HG02571 (cell line): Measurements from ENCODE around the gene DFFA.
"Not testable (repeated sequence)": the region's sequence is repeated elsewhere in the genome, so short reads cannot be mapped to it uniquely, and the experiment has no call there.

Source experiments
- ATAC-seq: cut with Tn5 transposase; IDR thresholded peaks from one replicate; pipeline ENCODE4 v1.9.1; 2021; ENCODE audit warnings: mild to moderate bottlenecking, moderate library complexity; ENCODE audit not compliant: unreplicated experiment

DFFA gene

GRCh38 chr1:10506046-10506676, 33.8 kb upstream of the DFFA start:
- not testable (repeated sequence) for ATAC-seq

- ATAC-seq = no peak
Measured at GRCh38 chr1:10504249-10504648, 31.9 kb upstream of the DFFA start.

DNA sequence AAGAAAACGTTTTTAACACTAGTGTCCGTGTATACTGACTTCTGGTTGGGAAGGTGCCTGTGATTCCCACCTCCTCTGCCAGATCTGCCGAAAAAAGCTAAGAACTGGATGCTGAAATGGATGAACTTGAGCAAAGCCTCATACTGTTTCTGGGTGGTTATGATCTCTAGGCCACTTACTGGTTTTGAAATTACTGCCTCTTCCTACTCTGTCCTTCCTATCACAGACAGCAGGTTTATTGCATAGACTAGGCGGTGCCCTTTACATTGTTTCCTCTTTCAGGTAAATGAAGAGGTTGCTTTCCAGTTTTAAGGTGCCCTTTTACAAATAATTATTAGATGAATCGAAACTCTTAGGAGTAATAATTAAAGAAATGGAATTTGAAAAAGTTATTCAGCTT, 29.9 kb upstream of the DFFA start:
- ATAC-seq = no peak

DNA sequence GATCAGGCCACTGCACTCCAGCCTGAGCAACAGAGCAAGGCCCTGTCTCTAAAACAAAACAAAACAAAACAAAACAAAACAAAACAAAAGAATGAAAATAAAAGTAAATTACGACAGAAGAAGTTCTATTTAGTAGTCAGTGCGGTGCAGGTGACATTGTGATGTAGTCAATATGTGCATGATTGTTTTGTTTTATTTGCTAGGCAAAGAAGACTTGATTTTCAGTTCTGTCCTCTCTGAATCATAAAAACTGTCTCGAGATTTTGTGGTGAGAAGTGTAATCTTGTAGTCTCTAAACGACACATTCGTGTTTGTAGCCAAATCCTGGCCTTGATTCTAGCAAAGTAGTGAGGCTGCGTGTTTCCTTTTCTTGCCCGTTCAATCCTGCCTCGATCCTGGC, 25.9 kb upstream of the DFFA start:
- no peak for ATAC-seq

- ATAC-seq = no peak
Measured at GRCh38 chr1:10497109-10497508, 24.8 kb upstream of the DFFA start.

DNA sequence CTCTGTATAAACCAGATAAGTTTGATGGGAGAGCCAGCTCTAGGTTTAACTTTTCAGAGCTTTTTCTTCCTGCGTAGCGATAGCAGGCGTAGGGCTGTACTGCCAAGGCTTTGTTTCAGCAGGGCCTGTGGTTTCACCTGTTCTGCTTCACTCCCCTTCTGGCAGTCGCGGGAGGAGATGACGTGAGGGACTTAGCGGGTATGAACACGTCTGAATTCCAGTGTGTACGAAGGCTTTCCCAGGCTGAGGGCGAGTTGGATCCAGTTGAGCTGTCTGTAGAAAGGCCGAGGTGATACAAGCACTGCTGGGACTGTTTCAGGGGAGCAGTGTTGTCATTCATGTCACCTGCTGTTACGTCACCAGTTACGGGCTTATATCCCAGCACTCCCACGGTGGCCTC, 23.6 kb upstream of the DFFA start:
- no peak for ATAC-seq

DNA sequence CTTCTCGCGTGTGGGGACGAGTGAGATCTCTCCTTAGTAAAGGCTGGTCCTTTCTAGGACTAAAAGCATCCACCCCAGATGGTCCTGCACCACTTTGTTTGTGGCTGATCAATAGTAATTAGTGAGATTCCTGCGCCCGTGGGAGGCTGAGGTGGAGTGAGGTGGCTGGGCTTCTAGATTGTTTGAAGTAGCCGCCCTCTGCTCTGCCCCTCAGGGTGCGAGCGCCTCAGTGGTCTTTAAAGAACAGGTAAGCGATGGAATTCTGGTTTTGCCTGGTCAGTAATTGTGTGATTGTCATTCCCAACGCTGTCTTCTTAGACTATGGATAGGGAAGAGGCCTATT, 23.1 kb upstream of the DFFA start:
- ATAC-seq = no peak

GRCh38 chr1:10494754-10495474, 22.6 kb upstream of the DFFA start:
- no peak for ATAC-seq

DNA sequence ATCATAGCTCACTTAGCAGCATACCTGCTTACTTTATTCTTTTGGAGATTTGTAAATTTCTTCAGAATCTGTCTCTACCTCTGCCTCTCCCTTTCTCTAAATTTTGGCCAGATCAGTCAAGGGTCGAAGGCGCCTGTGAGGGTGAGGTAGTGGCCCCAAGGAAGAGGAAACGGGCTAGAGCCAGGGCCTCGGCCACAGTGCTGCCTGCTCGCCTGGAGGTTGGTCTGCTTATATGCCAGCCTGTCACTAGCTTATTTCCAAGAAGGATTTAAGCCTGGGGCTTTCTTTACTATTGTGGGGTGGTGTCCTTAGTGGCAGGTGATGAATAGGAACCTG, 22.1 kb upstream of the DFFA start:
- no peak for ATAC-seq

DNA sequence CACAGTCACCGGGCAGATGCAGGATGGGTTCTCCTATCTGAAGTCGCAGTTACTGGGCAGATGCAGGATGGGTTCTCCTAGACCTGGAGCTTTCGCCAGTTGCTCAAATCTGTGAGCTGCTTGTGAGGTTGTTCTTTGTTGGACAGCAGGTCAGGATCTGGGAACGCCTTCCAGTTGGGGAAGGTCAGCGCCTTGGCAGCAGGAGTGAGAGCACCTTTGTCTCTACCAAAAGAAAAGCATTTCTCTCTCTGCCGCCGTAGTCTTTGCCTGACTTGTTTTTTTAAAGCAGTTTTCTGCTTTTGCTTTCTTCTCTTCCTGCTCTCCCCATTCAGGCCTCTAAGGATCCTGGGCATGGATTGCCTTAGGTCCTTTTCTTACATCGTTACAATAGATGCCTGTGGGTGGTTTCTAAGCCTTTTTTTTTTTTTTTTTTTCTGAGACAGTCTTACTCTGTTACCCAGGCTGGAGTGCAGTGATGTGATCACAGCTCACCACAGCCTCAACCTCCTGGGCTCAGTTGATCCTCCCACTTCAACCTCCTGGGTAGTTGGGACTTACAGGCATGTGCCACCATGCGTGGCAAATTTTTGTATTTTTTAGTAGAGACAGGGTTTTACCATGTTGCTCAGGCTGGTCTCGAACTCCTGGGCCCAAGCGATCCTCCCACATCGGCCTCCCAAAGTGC, 18.1 kb upstream of the DFFA start:
- no peak for ATAC-seq

DNA sequence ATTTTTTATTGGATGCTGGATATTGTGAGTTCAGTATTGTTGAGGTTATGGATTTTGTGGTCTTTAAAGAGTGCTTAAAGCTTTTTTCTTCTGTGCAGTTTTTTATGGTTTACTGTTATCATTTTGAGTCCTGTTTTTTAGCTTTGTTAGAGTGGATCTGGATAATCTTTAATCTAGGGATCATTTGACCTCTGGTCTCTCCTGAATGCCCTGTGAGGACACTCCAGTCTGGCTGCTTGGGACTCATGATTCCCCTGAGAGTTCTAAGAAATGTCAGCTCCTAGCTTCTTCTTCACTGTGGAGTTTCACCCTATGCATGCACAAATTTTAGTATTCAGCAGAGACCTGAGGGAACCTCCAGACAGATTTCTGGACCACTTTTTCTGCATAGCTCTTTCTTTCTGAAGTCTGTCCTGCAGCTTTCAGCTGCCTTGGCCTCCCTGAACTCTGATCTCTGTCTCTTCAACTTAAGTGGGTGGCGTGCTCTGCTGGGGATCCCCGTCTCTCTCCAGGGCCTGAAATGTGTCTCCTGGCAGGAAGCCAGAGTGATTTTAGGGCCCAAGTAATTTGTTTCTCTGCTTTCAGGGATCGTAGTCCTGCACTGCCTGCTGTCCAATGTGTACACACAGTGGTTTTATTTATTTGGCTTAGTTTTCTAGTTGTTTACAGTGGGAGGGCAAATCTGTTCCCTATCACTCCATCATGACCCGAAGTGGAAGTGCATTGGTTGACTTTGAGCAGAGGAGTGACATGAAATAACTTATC, 17.1 kb upstream of the DFFA start:
- ATAC-seq = no peak

DNA sequence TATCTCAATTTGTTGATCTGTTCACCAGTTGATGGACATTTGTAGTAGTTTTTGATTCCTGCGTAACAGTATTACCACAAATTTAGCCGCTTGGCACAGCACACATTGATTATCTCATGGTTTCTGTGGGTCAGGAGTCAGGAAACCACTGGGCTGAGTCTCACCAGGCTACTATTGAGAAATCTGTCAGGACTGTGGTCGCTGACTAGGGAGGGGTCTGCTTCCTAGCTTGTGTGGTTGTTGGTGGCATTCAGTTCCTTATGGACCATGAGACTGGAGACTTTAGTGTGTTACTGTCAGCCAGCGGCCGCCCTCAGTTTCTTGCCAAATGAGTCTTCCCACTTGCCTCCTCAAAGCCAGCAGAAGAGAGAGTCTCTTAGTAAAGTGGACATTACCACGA, 12.2 kb upstream of the DFFA start:
- no peak for ATAC-seq

- no peak for ATAC-seq
Measured at GRCh38 chr1:10480614-10481013, 8.3 kb upstream of the DFFA start.

- ATAC-seq = no peak
Measured at GRCh38 chr1:10479296-10479695, 7.0 kb upstream of the DFFA start.

DNA sequence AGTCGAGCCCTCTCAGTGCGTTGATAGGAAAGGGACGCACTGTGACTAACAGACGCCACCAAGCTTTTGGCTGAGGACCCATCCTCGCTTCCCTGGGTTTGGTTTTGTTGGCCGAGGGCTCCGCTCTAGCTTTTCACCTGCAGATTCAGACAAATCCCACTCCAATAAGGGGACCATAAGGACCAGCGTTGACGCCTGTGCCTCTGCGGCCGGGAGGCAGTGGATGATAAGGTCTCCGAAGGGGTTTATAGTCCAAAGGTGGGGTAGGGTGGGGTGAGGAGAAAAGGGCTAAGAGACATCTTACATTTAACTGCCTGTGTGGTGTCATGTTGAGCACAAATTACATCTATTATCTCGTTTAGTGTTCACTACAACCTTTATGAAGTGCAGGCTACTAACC, 3.2 kb upstream of the DFFA start:
- no peak for ATAC-seq

DNA sequence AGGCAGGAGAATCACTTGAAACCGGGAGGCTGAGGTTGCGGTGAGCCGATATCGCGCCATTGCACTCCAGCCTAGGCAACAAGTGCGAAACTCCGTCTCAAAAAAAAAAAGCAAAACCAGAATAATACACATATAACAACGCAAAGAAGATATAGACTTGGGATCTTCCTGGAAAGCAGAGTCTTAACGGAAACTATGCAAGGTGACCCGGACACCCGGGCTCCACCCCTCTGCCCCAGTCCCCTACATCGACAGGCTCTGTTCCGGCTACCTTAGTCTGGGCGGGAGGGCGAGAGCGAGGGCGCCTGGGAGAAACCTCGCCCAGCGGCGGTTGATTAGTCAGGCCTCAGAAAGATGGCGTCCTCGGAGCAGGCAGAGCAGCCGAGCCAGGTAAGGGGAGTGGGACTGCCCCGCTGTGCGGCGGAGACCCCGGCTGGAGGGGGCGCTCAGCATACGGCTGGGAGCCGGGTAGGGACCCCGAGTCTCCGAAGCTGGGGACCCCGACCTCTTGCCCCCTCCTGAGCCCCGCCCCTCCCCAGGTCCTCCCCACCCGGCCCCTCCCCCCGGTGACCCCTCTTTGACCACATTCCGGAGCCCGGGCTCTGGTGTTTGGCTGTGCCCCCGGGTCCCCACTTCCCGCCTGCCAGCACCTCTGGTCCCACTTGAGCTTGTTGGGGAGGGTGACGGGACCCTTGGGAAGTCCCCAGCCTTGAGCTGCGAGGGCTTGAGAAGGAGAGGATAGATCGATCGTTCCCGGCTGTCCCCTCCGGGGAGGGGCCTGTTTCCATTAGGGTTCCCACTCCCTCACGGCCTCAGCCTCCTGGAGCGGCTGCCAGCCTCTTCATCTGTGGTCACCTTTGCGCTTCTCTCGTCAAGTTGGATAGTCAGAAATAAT, 2.5 kb upstream of the DFFA start, which contains the start of gene PEX14:
Gene PEX14 (plus strand): TSS at position 338 of the 895 bp plus-strand sequence. CDS start 17 bp downstream, at position 355.
- peak; percentile 50 for ATAC-seq

DNA sequence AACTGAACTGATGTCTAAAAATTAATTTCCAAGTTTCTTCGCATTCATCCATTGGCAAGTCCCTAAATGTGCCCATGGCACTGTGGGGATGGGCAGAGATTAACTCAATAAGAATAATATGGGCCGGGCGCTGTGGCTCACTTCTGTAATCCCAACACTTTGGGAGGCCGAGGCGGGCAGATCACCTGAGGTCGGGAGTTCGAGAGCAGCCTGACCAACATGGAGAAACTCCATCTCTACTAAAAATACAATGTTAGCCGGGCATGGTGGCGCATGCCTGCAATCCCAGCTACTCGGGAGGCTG, 1.9 kb upstream of the DFFA start:
- ATAC-seq = not testable (repeated sequence)

DNA sequence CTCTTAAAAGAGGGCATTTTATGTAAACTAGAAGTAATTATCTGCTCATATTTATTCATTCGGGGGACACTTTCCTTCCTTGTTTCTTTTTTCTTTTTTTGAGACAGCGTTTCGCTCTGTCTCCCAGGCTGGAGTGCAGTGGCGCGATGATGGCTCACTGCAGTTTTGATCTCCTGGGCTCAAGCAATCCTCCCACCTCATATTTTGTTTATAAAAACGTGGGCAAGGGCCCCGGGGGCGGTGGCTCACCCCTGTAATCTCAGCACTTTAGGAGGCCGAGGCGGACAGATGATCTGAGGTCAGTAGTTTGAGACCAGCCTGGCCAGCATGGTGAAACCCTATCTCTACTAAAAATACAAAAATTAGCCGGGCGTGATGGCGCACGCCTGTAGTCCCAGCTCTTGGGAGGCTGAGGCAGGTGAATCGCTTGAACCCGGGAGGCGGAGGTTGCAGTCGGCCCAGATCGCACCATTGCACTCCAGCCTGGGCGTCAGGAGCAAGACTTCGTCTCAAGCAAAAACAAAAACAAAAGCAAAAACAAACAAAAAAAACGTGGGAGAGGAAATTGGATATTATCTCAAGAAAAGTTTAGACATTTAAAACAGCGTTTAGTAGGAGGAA, 926 bp upstream of the DFFA start:
- no peak for ATAC-seq

DNA sequence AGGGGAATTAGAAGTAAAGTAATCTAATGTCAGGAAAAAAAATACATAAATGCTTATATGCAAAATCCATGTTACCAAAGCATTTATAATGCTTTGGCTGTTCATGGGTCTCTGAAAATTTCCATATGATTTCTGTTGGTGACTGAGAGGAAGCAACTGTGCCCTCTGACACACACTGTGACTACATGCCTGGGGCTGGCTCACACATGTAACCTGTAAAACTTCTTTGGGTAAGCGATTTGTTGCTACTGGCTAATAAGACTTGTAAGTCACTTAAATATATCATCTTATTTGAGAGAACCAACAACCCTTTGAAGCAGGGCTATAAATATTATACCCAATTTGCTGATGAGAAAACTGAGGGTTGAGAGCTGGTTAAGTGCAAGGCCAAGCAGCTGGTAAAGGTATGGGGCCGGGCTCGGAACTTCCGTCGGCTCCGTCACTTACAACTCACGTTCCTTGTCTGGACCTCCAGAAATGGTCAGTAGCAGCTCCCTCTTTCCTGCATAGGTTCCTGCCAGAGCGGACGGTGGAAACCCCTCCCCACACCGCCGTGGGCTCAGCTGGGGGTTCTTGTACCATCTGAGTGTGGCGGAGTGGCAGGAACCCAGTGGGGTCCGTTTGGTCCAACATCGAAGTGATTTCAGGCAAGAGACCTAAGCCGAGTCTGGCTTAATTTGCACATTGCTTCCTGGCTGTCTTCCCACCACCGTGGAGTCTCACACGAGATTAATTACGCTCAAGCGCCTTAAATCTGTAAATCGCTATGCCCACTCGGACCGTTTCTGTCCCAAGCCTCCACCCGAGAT, 714 bp downstream of the DFFA start:
- ATAC-seq = peak; percentile 5

GRCh38 chr1:10470043-10470442, 2.3 kb downstream of the DFFA start:
- ATAC-seq = no peak
